SJCRH30 (cell line): ENCODE results near the gene FASN. TPM values are rescaled to one million over a fixed set of nuclear protein-coding genes. Genes with fewer than 3 reads are reported as not detected.

Experiments used
- total RNA-seq: library from RNA; depleted of rRNA; stranded (reverse); fragments of >200 nt; shearing (Covaris generic); gene quantifications from 2 replicates; pipeline ENCODE4 v1.2.3, GENCODE V29; 2014; rRNA removed

Gene FASN
- total RNA-seq, 1 experiment from 2014 or later, result 141 TPM

Other genes with a start within 250 kb of the FASN start
- 558 and 620 TPM in 2 replicates for gene P4HB, start 237.7 kb downstream of the FASN start, total RNA-seq
- 201 and 216 TPM in 2 replicates for gene ARHGDIA, start 226.9 kb downstream of the FASN start, total RNA-seq
- 512 and 516 TPM in 2 replicates for gene ALYREF, start 206.7 kb downstream of the FASN start, total RNA-seq
- 266 and 312 TPM in 2 replicates for gene ANAPC11, start 206.5 kb downstream of the FASN start, total RNA-seq
- 3.8 and 4.9 TPM in 2 replicates for gene NPB, start 196.0 kb downstream of the FASN start, total RNA-seq
- gene PCYT2, start 186.8 kb downstream of the FASN start, total RNA-seq, result 30.2 and 33.0 TPM in 2 replicates
- 20.1 and 23.5 TPM in 2 replicates for gene SIRT7, start 180.1 kb downstream of the FASN start, total RNA-seq
- gene MAFG, start 170.5 kb downstream of the FASN start, total RNA-seq, result 27.3 and 29.0 TPM in 2 replicates
- 152 and 159 TPM in 2 replicates for gene PYCR1, start 160.9 kb downstream of the FASN start, total RNA-seq
- 0.81 and 0.85 TPM in 2 replicates for gene MYADML2, start 151.0 kb downstream of the FASN start, total RNA-seq
- 1.8 and 3.3 TPM in 2 replicates for gene NOTUM, start 137.0 kb downstream of the FASN start, total RNA-seq
- gene ASPSCR1, start 120.6 kb downstream of the FASN start, total RNA-seq, result 40.6 and 42.6 TPM in 2 replicates
- 116 and 136 TPM in 2 replicates for gene CENPX, start 75.4 kb downstream of the FASN start, total RNA-seq
- 17.3 and 21.3 TPM in 2 replicates for gene LRRC45, start 74.9 kb downstream of the FASN start, total RNA-seq
- gene RAC3, start 66.6 kb downstream of the FASN start, total RNA-seq, result 17.9 and 20.8 TPM in 2 replicates
- gene DCXR, start 60.5 kb downstream of the FASN start, total RNA-seq, result 110 and 112 TPM in 2 replicates
- 21.8 and 26.5 TPM in 2 replicates for gene RFNG, start 46.4 kb downstream of the FASN start, total RNA-seq
- gene GPS1, start 46.3 kb downstream of the FASN start, total RNA-seq, result 168 and 176 TPM in 2 replicates
- gene DUS1L, start 32.4 kb downstream of the FASN start, total RNA-seq, result 112 and 126 TPM in 2 replicates
- gene CCDC57, start 114.6 kb upstream of the FASN start, total RNA-seq, result 23.5 and 24.6 TPM in 2 replicates
- 11.0 and 13.2 TPM in 2 replicates for gene SLC16A3, start 130.8 kb upstream of the FASN start, total RNA-seq
- gene CSNK1D, start 175.5 kb upstream of the FASN start, total RNA-seq, result 70.5 and 88.7 TPM in 2 replicates
- 4.8 and 6.3 TPM in 2 replicates for gene CD7, start 219.4 kb upstream of the FASN start, total RNA-seq
- 0.36 and 1.1 TPM in 2 replicates for gene SECTM1, start 235.5 kb upstream of the FASN start, total RNA-seq